ENCODE data around the gene ANK3. TPM values are rescaled to one million over a fixed set of nuclear protein-coding genes. Genes with fewer than 3 reads are reported as not detected.

The ANK3 gene
- total and polyA plus RNA-seq, 4 donors: 101 to 318 (median 146) TPM

DNA sequence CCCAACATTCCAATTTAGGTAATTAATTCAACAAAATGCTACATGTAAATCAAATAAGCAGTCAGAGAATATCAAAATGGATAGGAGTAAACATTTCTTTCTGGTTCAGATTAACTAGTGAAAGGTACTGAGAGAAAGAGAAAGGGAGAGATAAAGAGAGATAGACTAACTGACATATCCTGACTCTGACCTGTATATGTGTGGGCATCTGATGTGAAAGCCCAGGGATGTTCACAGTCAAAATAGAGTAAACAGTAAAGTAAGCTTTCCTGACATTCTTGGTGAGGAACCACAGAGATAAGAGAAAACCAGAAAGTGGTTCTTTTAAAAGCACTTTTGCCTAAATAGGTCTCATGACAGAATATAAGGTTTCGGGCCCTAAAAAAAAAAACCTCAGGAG, 37.5 kb upstream of the ANK3 start:
- no CpG with 5 or more reads among the region's 1 CpG for WGBS (ENCODE audit: insufficient coverage)
- Histone ChIP-seq H3K4me1 (ENCODE audit: control insufficient read depth, insufficient read depth, low read length) (no peaks in the 10 kb centered on the region), H3K27me3 (ENCODE audit: control insufficient read depth, insufficient read depth, low read length) (no peaks in the 10 kb centered on the region), H3K9me3 (ENCODE audit: control insufficient read depth, insufficient read depth, low read length) (no peaks in the 10 kb centered on the region), H3K36me3 (ENCODE audit: control insufficient read depth, insufficient read depth, low read length) (no peaks in the 10 kb centered on the region), H3K4me3 (ENCODE audit: low read depth, low read length) (no peak overlapping the region), H3K27ac (ENCODE audit: low read depth, low read length) (no peak overlapping the region)
- DNase-seq (ENCODE audit: low read depth in 4 of 6, low spot score in 6 of 6): no peak

DNA sequence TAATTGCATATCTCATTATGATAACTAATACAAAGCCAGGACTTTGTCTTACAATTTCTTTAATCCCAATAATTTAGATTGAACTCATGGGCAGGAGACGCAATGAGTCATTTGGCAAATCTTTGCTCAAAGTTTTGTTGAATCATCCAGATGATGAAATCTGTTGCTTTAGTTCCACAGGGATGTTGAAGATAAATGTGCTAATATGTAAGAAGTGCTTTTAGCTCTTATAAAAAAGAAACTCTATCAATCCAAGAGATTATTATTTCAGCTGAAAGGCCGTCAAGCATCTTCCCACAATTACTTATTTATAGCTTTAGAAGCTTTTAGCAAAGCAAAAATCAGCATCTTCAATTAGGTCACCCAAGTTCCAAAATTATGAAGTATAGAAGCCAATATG, 36.8 kb upstream of the ANK3 start:
- Histone ChIP-seq H3K27me3 (ENCODE audit: control insufficient read depth, insufficient read depth, low read length) (no peaks in the 10 kb centered on the region), H3K4me1 (ENCODE audit: control insufficient read depth, insufficient read depth, low read length) (no peaks in the 10 kb centered on the region), H3K4me3 (ENCODE audit: low read depth, low read length) (no peak overlapping the region), H3K9me3 (ENCODE audit: control insufficient read depth, insufficient read depth, low read length) (no peaks in the 10 kb centered on the region), H3K27ac (ENCODE audit: low read depth, low read length) (no peak overlapping the region), H3K36me3 (ENCODE audit: control insufficient read depth, insufficient read depth, low read length) (no peaks in the 10 kb centered on the region)
- peak in 1 of 6 donors; percentile 28 for DNase-seq (ENCODE audit: low read depth in 4 of 6, low spot score in 6 of 6)
- WGBS (ENCODE audit: insufficient coverage): no CpG with 5 or more reads among the region's 2 CpGs

DNA sequence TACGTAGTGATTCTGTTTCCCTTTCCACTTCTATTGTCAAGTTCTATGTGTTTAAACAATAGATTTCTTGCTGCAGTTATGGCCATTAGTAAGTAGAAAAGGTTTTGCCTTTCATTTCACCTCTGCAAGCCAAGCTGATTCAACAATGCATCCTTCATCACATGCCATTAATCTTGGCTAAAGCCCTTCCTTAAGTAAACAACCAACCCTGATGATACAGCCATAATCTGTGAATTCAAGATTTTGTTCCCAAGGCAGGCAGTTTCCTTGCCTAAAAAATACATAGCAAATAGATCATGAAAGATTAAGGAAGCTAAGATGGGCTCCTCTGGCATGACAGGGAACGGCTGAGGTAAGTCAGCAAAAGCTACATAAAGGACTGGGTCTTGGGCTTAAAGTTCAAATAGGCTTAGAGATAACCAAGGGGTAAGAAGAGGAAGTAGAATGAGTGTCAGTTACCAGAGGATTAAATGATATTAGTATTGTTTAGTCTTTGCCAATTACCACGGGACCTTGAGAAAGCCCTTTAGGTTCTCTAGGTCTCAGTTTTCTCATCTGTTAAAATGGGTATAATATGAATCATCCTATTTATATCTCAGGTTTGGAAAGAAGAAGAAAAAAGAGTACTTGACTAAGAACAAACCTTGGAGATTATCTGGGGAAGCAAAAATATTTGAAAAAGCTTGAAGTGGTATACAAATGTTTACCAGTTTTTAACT, 35.9 kb upstream of the ANK3 start:
- Histone ChIP-seq H3K27me3 (ENCODE audit: control insufficient read depth, insufficient read depth, low read length) (no peaks in the 10 kb centered on the region), H3K9me3 (ENCODE audit: control insufficient read depth, insufficient read depth, low read length) (no peaks in the 10 kb centered on the region), H3K27ac (ENCODE audit: low read depth, low read length) (no peak overlapping the region), H3K4me3 (ENCODE audit: low read depth, low read length) (no peak overlapping the region), H3K36me3 (ENCODE audit: control insufficient read depth, insufficient read depth, low read length) (no peaks in the 10 kb centered on the region), H3K4me1 (ENCODE audit: control insufficient read depth, insufficient read depth, low read length) (no peaks in the 10 kb centered on the region)
- WGBS (ENCODE audit: insufficient coverage): 100% methylated on average over 1 of the region's 3 CpGs
- DNase-seq (ENCODE audit: low read depth in 4 of 6, low spot score in 6 of 6): no peak

DNA sequence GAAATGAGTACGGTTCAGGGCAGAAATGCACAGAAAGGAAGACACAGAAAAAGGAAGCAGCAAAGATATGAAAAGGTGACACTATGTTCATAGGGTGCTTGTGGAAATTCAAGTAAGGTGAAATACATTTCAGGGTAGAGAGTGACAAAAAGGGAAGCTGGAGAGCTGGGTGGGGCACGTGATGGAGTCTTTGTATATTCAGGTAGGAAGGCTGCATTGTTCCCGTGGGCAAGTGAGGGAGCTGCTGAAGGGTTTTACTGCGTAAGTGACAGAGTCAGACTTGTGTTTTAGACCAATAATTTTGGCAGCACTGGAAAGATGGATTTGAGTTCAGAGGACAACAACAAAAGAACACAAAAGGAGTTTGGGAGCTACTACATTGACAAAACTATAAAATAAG, 35.3 kb upstream of the ANK3 start:
- Histone ChIP-seq H3K4me3 (ENCODE audit: low read depth, low read length) (no peak overlapping the region), H3K9me3 (ENCODE audit: control insufficient read depth, insufficient read depth, low read length) (no peaks in the 10 kb centered on the region), H3K36me3 (ENCODE audit: control insufficient read depth, insufficient read depth, low read length) (no peaks in the 10 kb centered on the region), H3K27me3 (ENCODE audit: control insufficient read depth, insufficient read depth, low read length) (no peaks in the 10 kb centered on the region), H3K4me1 (ENCODE audit: control insufficient read depth, insufficient read depth, low read length) (no peaks in the 10 kb centered on the region), H3K27ac (ENCODE audit: low read depth, low read length) (no peak overlapping the region)
- 67% methylated on average over 4 of the region's 4 CpGs for WGBS (ENCODE audit: insufficient coverage)
- DNase-seq (ENCODE audit: low read depth in 4 of 6, low spot score in 6 of 6): no peak

DNA sequence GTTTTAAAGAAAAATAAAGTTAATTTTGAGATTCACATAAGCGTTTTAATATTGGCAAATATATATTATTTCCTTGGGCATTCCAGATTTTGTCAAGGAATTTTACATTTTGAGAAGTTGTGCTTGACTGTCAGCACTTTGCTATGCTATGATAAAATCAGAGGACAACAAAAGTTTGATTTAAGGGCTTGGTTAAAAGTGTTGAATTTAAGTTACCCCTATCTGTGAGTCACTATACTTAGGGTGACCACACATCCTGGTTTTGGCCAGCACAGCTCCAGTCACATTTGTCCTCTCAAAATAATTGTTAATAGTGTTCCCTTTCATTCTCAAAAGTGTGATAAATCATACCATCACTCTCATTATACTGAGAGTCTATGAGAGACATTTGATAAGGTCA, 34.2 kb upstream of the ANK3 start:
- Histone ChIP-seq H3K36me3 (ENCODE audit: control insufficient read depth, insufficient read depth, low read length) (no peaks in the 10 kb centered on the region), H3K9me3 (ENCODE audit: control insufficient read depth, insufficient read depth, low read length) (no peaks in the 10 kb centered on the region), H3K4me3 (ENCODE audit: low read depth, low read length) (no peak overlapping the region), H3K27ac (ENCODE audit: low read depth, low read length) (no peak overlapping the region), H3K4me1 (ENCODE audit: control insufficient read depth, insufficient read depth, low read length) (no peaks in the 10 kb centered on the region), H3K27me3 (ENCODE audit: control insufficient read depth, insufficient read depth, low read length) (no peaks in the 10 kb centered on the region)
- WGBS (ENCODE audit: insufficient coverage): no CpG with 5 or more reads among the region's 1 CpG
- no peak for DNase-seq (ENCODE audit: low read depth in 4 of 6, low spot score in 6 of 6)

DNA sequence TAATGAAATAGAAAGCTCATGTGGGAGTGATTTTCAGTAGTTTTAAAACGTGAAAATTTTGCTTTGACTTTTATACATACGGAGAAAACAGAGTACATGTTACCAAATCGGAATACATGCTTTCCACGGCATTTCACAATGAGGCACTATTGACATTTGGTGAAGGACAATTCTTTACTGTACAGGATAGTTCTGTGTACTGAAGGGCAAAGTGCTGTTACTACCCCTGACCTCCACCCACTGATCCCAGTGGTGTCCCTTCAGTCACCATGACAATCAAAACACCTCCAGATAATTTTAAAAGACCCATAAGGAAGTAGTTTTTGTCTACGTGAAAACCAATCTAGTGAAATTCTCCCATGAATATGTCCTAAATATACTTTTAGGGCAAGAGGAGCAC, 33.1 kb upstream of the ANK3 start:
- Histone ChIP-seq H3K4me1 (ENCODE audit: control insufficient read depth, insufficient read depth, low read length) (no peaks in the 10 kb centered on the region), H3K4me3 (ENCODE audit: low read depth, low read length) (no peak overlapping the region), H3K27me3 (ENCODE audit: control insufficient read depth, insufficient read depth, low read length) (no peaks in the 10 kb centered on the region), H3K9me3 (ENCODE audit: control insufficient read depth, insufficient read depth, low read length) (no peaks in the 10 kb centered on the region), H3K27ac (ENCODE audit: low read depth, low read length) (no peak overlapping the region), H3K36me3 (ENCODE audit: control insufficient read depth, insufficient read depth, low read length) (no peaks in the 10 kb centered on the region)
- no peak for DNase-seq (ENCODE audit: low read depth in 4 of 6, low spot score in 6 of 6)
- WGBS (ENCODE audit: insufficient coverage): no CpG with 5 or more reads among the region's 5 CpGs

DNA sequence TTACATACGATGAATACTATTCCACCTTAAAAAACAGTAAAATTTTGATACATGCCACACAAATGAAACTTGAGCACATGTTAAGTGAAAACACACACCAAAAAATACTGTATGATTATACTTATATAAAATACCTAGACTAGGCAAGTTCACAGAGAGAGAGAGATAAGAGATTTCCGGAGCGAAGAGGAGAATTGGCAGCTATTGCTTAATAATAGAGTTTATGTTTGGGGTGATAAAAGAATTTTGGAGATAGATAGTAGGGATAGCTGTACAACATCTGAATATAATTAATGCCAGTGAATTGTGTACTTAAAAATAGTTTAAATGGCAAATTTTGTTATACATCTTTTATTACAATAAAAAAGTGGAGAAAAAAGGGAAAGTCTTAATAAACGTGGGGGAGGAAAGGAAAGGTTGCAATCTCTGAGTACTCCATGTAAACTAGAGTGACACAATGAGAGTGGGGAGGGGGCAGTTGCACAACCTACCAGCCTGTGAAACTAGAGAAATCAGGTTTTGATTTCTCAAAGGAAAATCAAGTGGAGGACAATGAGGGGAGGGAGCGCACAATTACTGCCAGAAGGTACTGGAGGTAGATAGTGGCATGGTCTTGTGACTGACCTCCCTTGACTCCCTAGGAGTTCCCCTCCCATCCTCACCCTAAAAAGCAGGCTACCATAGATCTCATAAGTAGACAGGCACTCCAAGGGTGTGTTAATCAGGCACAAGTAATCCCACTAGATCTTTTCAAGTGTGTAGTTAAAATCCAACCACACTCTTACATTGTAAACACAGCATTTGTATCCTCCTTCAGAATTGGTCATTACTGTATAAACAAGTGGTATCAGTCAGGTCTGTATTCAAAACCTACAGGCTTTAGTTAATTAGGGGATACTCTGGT, 31.6 kb upstream of the ANK3 start:
- no CpG with 5 or more reads among the region's 5 CpGs for WGBS (ENCODE audit: insufficient coverage)
- DNase-seq (ENCODE audit: low read depth in 4 of 6, low spot score in 6 of 6): no peak
- Histone ChIP-seq H3K9me3 (ENCODE audit: control insufficient read depth, insufficient read depth, low read length) (no peaks in the 10 kb centered on the region), H3K4me1 (ENCODE audit: control insufficient read depth, insufficient read depth, low read length) (no peaks in the 10 kb centered on the region), H3K27ac (ENCODE audit: low read depth, low read length) (no peak overlapping the region), H3K4me3 (ENCODE audit: low read depth, low read length) (no peak overlapping the region), H3K27me3 (ENCODE audit: control insufficient read depth, insufficient read depth, low read length) (no peaks in the 10 kb centered on the region), H3K36me3 (ENCODE audit: control insufficient read depth, insufficient read depth, low read length) (no peaks in the 10 kb centered on the region)

DNA sequence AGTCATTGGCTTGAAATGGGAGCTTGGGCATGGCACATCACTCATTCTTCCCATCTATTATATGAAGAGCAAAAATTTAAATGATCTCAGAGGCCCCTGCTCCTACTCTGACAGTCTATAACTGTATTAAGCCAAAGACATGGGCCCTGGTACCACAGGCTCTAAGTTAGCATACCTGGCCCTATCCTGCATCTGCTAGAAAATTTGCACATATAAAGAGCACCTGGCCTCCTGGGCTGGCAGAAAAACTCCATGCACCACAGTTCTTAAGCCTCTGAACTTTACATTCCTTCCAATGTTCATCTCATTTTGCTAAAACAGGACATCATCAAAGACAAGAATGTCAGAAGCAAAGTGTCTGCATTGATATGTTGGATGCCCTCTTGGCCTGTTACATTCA, 29.6 kb upstream of the ANK3 start:
- Histone ChIP-seq H3K36me3 (ENCODE audit: control insufficient read depth, insufficient read depth, low read length) (no peaks in the 10 kb centered on the region), H3K4me1 (ENCODE audit: control insufficient read depth, insufficient read depth, low read length) (no peaks in the 10 kb centered on the region), H3K27me3 (ENCODE audit: control insufficient read depth, insufficient read depth, low read length) (no peaks in the 10 kb centered on the region), H3K4me3 (ENCODE audit: low read depth, low read length) (no peak overlapping the region), H3K9me3 (ENCODE audit: control insufficient read depth, insufficient read depth, low read length) (no peaks in the 10 kb centered on the region), H3K27ac (ENCODE audit: low read depth, low read length) (no peak overlapping the region)
- DNase-seq (ENCODE audit: low read depth in 4 of 6, low spot score in 6 of 6): no peak

DNA sequence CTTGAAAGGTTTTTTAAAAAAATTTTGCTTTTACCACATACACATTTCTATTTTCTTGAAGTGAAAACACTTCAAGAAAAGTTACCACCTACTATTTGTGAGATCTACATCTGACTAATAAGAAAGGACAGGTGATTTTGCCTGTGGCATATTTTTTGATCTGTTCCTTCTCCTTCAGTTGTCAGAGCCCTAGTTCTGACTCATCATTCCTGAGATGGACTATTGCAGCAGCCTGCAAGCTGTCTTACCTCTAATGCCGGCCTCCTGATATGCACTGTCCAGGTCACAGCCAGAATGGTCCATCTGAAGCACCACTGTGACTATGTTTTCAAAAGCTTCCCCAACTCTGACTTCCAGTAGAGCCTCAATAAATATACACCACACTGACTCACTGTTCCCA, 28.2 kb upstream of the ANK3 start:
- no peaks in the 10 kb centered on the region for H3K4me1 ChIP-seq (ENCODE audit: control insufficient read depth, insufficient read depth, low read length)
- no peaks in the 10 kb centered on the region for H3K36me3 ChIP-seq (ENCODE audit: control insufficient read depth, insufficient read depth, low read length)
- 89% methylated on average over 1 of the region's 1 CpG for WGBS (ENCODE audit: insufficient coverage)
- DNase-seq (ENCODE audit: low read depth in 4 of 6, low spot score in 6 of 6): no peak
- no peaks in the 10 kb centered on the region for H3K27me3 ChIP-seq (ENCODE audit: control insufficient read depth, insufficient read depth, low read length)
- no peaks in the 10 kb centered on the region for H3K9me3 ChIP-seq (ENCODE audit: control insufficient read depth, insufficient read depth, low read length)
- H3K27ac ChIP-seq (ENCODE audit: low read depth, low read length): no peak overlapping the region
- no peak overlapping the region for H3K4me3 ChIP-seq (ENCODE audit: low read depth, low read length)

DNA sequence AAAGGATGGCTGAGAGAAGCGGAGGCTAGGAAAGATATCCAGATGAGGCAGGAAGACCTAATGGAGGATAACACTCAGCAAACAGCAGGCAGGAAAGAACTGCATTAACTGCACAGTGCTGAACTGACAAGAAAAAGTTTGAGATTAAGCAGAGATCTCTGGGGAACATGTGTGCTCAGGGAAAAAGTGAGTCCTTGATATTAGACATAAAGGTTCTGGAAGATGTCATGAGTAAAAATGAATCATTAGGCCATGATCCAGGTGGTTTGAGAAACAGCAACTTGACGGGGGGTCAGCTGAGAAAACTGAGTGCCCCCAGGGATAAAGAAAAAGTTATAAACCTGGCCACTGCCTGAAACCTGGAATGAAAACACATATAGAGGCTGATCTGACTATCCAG, 27.3 kb upstream of the ANK3 start:
- Histone ChIP-seq H3K4me1 (ENCODE audit: control insufficient read depth, insufficient read depth, low read length) (no peaks in the 10 kb centered on the region), H3K9me3 (ENCODE audit: control insufficient read depth, insufficient read depth, low read length) (no peaks in the 10 kb centered on the region), H3K27me3 (ENCODE audit: control insufficient read depth, insufficient read depth, low read length) (no peaks in the 10 kb centered on the region), H3K4me3 (ENCODE audit: low read depth, low read length) (no peak overlapping the region), H3K27ac (ENCODE audit: low read depth, low read length) (no peak overlapping the region), H3K36me3 (ENCODE audit: control insufficient read depth, insufficient read depth, low read length) (no peaks in the 10 kb centered on the region)
- DNase-seq (ENCODE audit: low read depth in 4 of 6, low spot score in 6 of 6): no peak
- WGBS (ENCODE audit: insufficient coverage): 84% methylated on average over 2 of the region's 2 CpGs
